ENCODE results near the gene BACE2.

BACE2 gene

GRCh38 chr21:41164981-41165655, 2.8 kb upstream of the BACE2 start (continued):
- TF ChIP-seq ZNF148 (tag by site-specific recombination; IDR thresholded peaks at IDR 0.05; ENCODE audit: borderline replicate concordance) (no peak), ZNF335 (tag by site-specific recombination; conservative IDR thresholded peaks at IDR 0.05) (peak; percentile 69), ZEB2 (tag by site-specific recombination; IDR thresholded peaks at IDR 0.05) (no peak), ZNF184 (tag by site-specific recombination; IDR thresholded peaks at IDR 0.05) (no peak), ZNF791 (tag by site-specific recombination; IDR thresholded peaks at IDR 0.05) (no peak), ZNF112 (tag by site-specific recombination; IDR thresholded peaks at IDR 0.05) (no peak), PATZ1 (tag by site-specific recombination; IDR thresholded peaks at IDR 0.05) (no peak)

GRCh38 chr21:41166884-41167283, 1.1 kb upstream of the BACE2 start:
- H3K36me3 ChIP-seq (ENCODE audit: control insufficient read depth in 2 of 2, insufficient read depth in 1 of 2, low read length in 2 of 2): no peaks in the 10 kb centered on the region
- no peak overlapping the region for H3K27ac ChIP-seq (ENCODE audit: extremely low read depth, low read depth, low read length)
- no peaks in the 10 kb centered on the region for H3K9me3 ChIP-seq (ENCODE audit: control insufficient read depth, insufficient read depth, low read depth, low read length)
- CTCF ChIA-PET: interaction anchor here (0.6 to 2.5 kb wide), 13 partner anchors 8 to 257 kb away, joined by 3 to 13 read pairs (median 4); no protein-coding TSS in a partner anchor
- POLR2A ChIA-PET: interaction anchor here (0.7 to 1.0 kb wide), 2 partner anchors 8 to 370 kb away, joined by 3 read pairs; no protein-coding TSS in a partner anchor
- H3K4me1 ChIP-seq (ENCODE audit: control insufficient read depth, insufficient read depth, low read length): peaks cover 6% of the 10 kb centered on the region
- H3K4me3 ChIP-seq (ENCODE audit: low read depth, low read length): no peak overlapping the region
- TF ChIP-seq ZNF10 (tag by site-specific recombination; IDR thresholded peaks at IDR 0.05) (no peak), ZFHX2 (tag by site-specific recombination; conservative IDR thresholded peaks at IDR 0.05) (no peak)

- CTCF ChIA-PET: interaction anchor here (0.6 to 4.2 kb wide), 17 partner anchors 10 to 1527 kb away, joined by 3 to 31 read pairs (median 4); no protein-coding TSS in a partner anchor
- Histone ChIP-seq H3K36me3 (ENCODE audit: control insufficient read depth in 2 of 2, insufficient read depth in 1 of 2, low read length in 2 of 2) (no peaks in the 10 kb centered on the region), H3K9me3 (ENCODE audit: control insufficient read depth, insufficient read depth, low read depth, low read length) (no peaks in the 10 kb centered on the region), H3K4me1 (ENCODE audit: control insufficient read depth, insufficient read depth, low read length) (peaks cover 6% of the 10 kb centered on the region), H3K4me3 (ENCODE audit: low read depth, low read length) (peak overlapping the region; percentile 62), H3K27ac (ENCODE audit: extremely low read depth, low read depth, low read length) (peak overlapping the region; percentile 89; the same call in 1 of the 2 replicates)
- POLR2A ChIA-PET: interaction anchor here (0.6 to 1.0 kb wide), 5 partner anchors 26 to 597 kb away, joined by 3 to 6 read pairs (median 4); no protein-coding TSS in a partner anchor
- TF ChIP-seq CTCF (tag by site-specific recombination; IDR thresholded peaks at IDR 0.05) (peak; percentile 35), ZNF624 (tag by site-specific recombination; IDR thresholded peaks at IDR 0.05) (no peak), SALL2 (tag by site-specific recombination; IDR thresholded peaks at IDR 0.05; ENCODE audit: borderline replicate concordance) (no peak), REST (tag by site-specific recombination; IDR thresholded peaks at IDR 0.05) (0 out of 2 replicates have a peak, but pooled peaks have one; percentile 23), SP2 (tag by site-specific recombination; IDR thresholded peaks at IDR 0.05) (peak; percentile 66), ZEB2 (tag by site-specific recombination; IDR thresholded peaks at IDR 0.05) (0 out of 2 replicates have a peak, but pooled peaks have one; percentile 14), KLF9 (tag by site-specific recombination; IDR thresholded peaks at IDR 0.05; ENCODE audit: low read depth) (peak; percentile 52; the same call in 1 of the 2 replicates), GLIS2 (tag by site-specific recombination; IDR thresholded peaks at IDR 0.05) (peak; percentile 67), SP3 (tag by site-specific recombination; IDR thresholded peaks at IDR 0.05) (peak; percentile 52), ZNF341 (tag by site-specific recombination; IDR thresholded peaks at IDR 0.05; ENCODE audit: low read depth) (peak; percentile 71), ZFHX2 (tag by site-specific recombination; conservative IDR thresholded peaks at IDR 0.05) (peak; percentile 78), ZNF548 (tag by site-specific recombination; IDR thresholded peaks at IDR 0.05) (no peak), OSR2 (tag by site-specific recombination; IDR thresholded peaks at IDR 0.05) (0 out of 2 replicates have a peak, but pooled peaks have one; percentile 18)
Measured at GRCh38 chr21:41168391-41169257, 664 bp downstream of the BACE2 start.
